ENCODE results near the gene SIAH2. TPM values are rescaled to one million over a fixed set of nuclear protein-coding genes. Genes with fewer than 3 reads are reported as not detected.

Gene SIAH2
- total RNA-seq, 1 donor from 2014 or later, result 18.6 TPM

DNA sequence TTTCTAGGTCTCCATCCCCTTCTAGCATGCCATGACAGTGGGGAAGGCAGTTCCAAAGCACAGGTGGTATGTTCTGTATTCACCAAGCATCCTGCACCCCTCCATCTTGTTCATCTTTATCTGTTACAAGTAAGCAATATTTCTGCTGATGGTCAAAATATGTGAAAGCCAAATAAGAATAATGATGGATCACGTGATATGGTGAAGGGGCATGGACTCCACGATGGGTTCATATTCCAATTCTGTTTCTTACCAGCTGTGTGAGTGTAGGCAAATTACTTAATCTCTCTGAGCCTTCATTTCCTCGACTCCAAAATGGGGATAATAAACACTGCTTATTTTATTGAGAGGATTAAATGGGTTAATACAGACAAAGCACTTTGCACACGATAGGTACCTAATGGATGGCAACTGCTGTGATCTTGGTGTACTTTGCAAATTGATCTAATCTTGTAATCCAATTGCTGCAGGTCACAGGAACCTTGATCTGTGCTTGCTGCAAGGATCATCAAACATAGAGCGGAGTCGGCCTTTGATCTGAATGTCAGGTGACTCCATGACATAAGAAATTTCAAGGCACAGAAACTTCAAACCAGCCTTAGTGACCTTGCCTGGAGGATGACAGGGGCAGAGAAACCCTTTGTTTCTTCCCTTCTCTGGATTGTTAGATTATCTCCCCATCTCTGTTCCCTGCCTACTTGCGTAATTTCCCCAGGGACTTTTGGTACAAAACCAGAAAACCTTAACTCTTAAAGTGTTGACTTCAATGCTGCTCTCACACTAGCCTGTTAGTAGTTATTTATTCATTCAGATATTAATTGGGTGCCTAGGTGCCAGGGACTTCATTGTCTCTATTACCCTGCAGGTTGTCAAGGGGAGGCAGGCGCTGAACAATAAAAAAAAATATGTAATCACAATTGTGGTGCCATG, 25.8 kb downstream of the SIAH2 start:
- H3K27me3 ChIP-seq (ENCODE audit: low read depth), result no peaks in the 10 kb centered on the region
- H3K36me3 ChIP-seq, result peaks cover 17% of the 10 kb centered on the region
- no peak for TF ChIP-seq CTCF (IDR thresholded peaks at IDR 0.05)
- H3K4me1 ChIP-seq, result peaks cover 15% of the 10 kb centered on the region
- DNase-seq (no peak), ATAC-seq (no peak)
- H3K9me3 ChIP-seq, result no peaks in the 10 kb centered on the region
- no peak overlapping the region for H3K4me3 ChIP-seq
- intact Hi-C loops (cut with DNase I), result no loop called here
- H3K27ac ChIP-seq, result no peak overlapping the region

- Histone ChIP-seq H3K36me3 (peaks cover 8% of the 10 kb centered on the region), H3K27ac (no peak overlapping the region), H3K4me3 (no peak overlapping the region), H3K4me1 (peaks cover 15% of the 10 kb centered on the region), H3K27me3 (ENCODE audit: low read depth) (no peaks in the 10 kb centered on the region), H3K9me3 (no peaks in the 10 kb centered on the region)
- no peak for DNase-seq
- intact Hi-C loops (cut with DNase I), result no loop called here
- TF ChIP-seq CTCF (IDR thresholded peaks at IDR 0.05), result no peak
- no peak for ATAC-seq
Measured at GRCh38 chr3:150736316-150736719, 26.7 kb downstream of the SIAH2 start.

- H3K9me3 ChIP-seq, result no peaks in the 10 kb centered on the region
- H3K27me3 ChIP-seq (ENCODE audit: low read depth), result no peaks in the 10 kb centered on the region
- H3K27ac ChIP-seq, result no peak overlapping the region
- no peak for TF ChIP-seq CTCF (IDR thresholded peaks at IDR 0.05)
- no peak for DNase-seq
- intact Hi-C loops (cut with DNase I), result no loop called here
- H3K4me3 ChIP-seq, result no peak overlapping the region
- H3K36me3 ChIP-seq, result no peaks in the 10 kb centered on the region
- H3K4me1 ChIP-seq, result peaks cover 15% of the 10 kb centered on the region
- no peak for ATAC-seq
Measured at GRCh38 chr3:150734795-150735119, 28.2 kb downstream of the SIAH2 start.

DNA sequence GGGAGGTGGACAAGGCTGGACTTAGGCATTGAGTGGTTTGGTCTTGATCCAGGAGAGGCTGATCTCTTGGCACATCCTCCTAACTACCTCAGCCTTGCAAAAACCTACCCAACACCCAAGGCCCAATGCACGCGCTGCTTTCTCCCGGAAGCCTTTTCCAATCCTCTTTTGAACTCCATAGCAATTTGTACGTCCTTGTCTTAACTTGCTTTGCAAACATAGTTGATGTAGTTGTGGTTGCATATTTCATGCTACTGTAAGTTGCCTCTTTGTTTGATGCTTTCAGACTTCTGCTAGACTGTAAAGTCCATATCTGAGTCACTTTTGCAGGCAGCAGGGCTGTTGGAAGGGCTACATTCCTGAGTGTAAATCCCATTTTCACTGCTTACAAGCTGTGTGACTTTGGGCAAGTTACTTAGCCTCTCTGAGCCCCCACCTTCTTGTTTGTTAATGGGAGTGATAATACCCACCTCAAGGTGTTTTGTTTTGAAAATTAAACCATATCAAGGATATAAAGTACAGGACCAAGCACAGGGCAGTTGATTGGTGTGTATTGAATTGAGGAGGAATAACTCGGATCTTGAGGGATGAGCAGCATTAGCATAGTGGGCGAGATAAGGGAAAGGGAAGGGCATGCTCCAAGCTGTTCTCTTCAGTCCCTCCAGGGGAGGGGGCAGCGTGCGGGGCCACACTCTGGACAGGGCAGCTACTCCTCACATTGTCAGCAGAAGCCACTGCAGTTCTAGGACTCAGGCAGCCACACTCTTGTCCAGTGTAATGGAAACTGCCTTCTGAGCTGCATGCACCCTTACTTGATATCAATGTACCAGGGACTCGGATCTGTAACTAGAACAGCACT, 28.8 kb downstream of the SIAH2 start:
- H3K27me3 ChIP-seq (ENCODE audit: low read depth), result no peaks in the 10 kb centered on the region
- peaks cover 15% of the 10 kb centered on the region for H3K4me1 ChIP-seq
- TF ChIP-seq CTCF (IDR thresholded peaks at IDR 0.05), result no peak
- intact Hi-C loops (cut with DNase I), result no loop called here
- ATAC-seq (no peak), DNase-seq (no peak)
- H3K36me3 ChIP-seq, result no peaks in the 10 kb centered on the region
- no peaks in the 10 kb centered on the region for H3K9me3 ChIP-seq
- H3K27ac ChIP-seq, result no peak overlapping the region
- no peak overlapping the region for H3K4me3 ChIP-seq

GRCh38 chr3:150733373-150733935, 29.5 kb downstream of the SIAH2 start:
- Histone ChIP-seq H3K27ac (no peak overlapping the region), H3K4me3 (no peak overlapping the region), H3K4me1 (peaks cover 12% of the 10 kb centered on the region), H3K9me3 (no peaks in the 10 kb centered on the region), H3K27me3 (ENCODE audit: low read depth) (no peaks in the 10 kb centered on the region), H3K36me3 (no peaks in the 10 kb centered on the region)
- ATAC-seq (no peak), DNase-seq (no peak)
- intact Hi-C loops (cut with DNase I), result no loop called here
- no peak for TF ChIP-seq CTCF (IDR thresholded peaks at IDR 0.05)

All from lower lobe of right lung (tissue), 2 donors.